ENCODE data around the gene CCDC43. TPM values are rescaled to one million over a fixed set of nuclear protein-coding genes. Genes with fewer than 3 reads are reported as not detected.
A peak's percentile ranks its signal among the peaks of the same experiment; 100 is the strongest.

CCDC43 gene
- total RNA-seq, 1 experiment from 2014 or later, result 34.3 TPM

DNA sequence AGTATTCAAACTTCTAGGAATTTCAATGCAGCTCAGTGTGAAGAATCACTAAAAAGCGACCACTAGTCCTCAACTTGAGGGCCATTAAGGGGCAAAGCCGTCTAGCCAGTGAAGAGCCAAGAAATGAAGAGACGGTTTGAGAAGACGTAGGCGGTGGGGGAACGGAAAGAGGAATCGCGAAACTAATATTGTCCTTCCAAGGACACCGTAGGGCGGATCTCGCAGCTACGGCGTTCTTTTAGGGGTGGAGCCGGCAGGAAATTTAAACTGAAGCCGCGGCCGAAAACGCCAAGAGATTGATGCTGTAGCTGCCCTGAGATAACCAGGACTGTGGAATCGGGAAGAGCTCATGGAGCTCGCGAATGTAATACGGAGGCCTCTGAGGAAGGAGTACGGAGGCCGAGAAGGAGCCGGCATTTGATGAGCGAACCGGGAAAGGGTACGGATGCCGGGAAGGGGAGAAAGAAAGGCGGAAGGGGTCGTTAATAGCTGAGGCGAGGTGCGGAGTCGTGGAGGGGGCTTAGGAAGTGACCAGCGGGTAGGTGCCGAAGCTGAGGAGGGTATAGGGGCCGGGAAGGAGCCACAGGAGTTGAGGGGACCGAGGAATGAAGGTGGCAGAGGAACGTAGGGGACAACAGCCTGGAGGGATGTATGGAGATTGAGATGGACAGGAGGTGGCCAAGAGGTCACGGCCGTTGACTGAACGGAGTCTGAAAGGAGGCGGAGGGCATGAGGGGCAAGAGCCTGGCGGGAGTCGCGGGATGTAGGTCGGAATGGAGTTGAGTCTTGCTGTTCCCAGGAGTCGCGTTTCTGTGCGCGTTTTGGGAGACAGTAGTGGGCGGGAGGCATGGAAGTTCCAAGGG lies 19.1 kb upstream of the CCDC43 start, which contains the start of gene DBF4B:
Gene DBF4B, plus strand, starts transcription at position 265 of the 863 bp plus-strand sequence. Its CDS starts 156 bp downstream, at position 421.
- no peaks in the 10 kb centered on the region for H3K79me1 ChIP-seq (ENCODE audit: insufficient read depth, low read depth, low read length, poor library complexity, severe bottlenecking)
- H3K23ac ChIP-seq (ENCODE audit: insufficient read length, low read depth, low read length), result no peak within 1 kb of the TSS
- H3K79me2 ChIP-seq (ENCODE audit: insufficient read depth, low read length), result no peaks in the 10 kb centered on the region
- peak within 1 kb of the TSS; percentile 90 for H3K9ac ChIP-seq (ENCODE audit: extremely low read depth, insufficient read length, low read length)
- no peak within 1 kb of the TSS for H2BK20ac ChIP-seq (ENCODE audit: low read depth, low read length, poor library complexity, severe bottlenecking)
- no peaks in the 10 kb centered on the region for H4K20me1 ChIP-seq (ENCODE audit: control insufficient read depth, insufficient read depth, insufficient read length)
- no peak within 1 kb of the TSS for H4K5ac ChIP-seq (ENCODE audit: insufficient read length, low read depth, low read length)
- H3K27me3 ChIP-seq (ENCODE audit: insufficient read depth, low read length), result no peaks in the 10 kb centered on the region
- H2AFZ ChIP-seq (ENCODE audit: low read length), result peak within 1 kb of the TSS; percentile 94
- H2AK5ac ChIP-seq (ENCODE audit: insufficient read length, low read length), result no peak within 1 kb of the TSS
- no peaks in the 10 kb centered on the region for H3K9me3 ChIP-seq (ENCODE audit: control insufficient read depth, low read depth, low read length)
- no peak within 1 kb of the TSS for H2BK12ac ChIP-seq (ENCODE audit: insufficient read length, low read depth, low read length)
- no peak within 1 kb of the TSS for H3K27ac Mint-ChIP-seq
- no peak within 1 kb of the TSS for H3K4me3 Mint-ChIP-seq
- no peak within 1 kb of the TSS for H2BK120ac ChIP-seq (ENCODE audit: low read depth, low read length, poor library complexity, severe bottlenecking)
- WGBS (ENCODE audit: extremely low coverage, insufficient read length, low lambda C conversion rate), result no CpG with 5 or more reads among the region's 52 CpGs
- no peak within 1 kb of the TSS for H3K4ac ChIP-seq (ENCODE audit: low read depth, low read length)
- peaks cover 9% of the 10 kb centered on the region for H3K27me3 Mint-ChIP-seq (ENCODE audit: low read depth)
- peak; percentile 90 for DNase-seq
- H4K8ac ChIP-seq (replicated peaks; ENCODE audit: insufficient read length, low read depth, low read length), result no peak within 1 kb of the TSS
- H3K4me2 ChIP-seq (ENCODE audit: insufficient read depth, insufficient read length, low read length), result peak within 1 kb of the TSS; percentile 81
- H3K4me1 ChIP-seq (ENCODE audit: insufficient read depth, low read length), result no peaks in the 10 kb centered on the region
- no peak within 1 kb of the TSS for H2BK15ac ChIP-seq (ENCODE audit: low read depth, low read length)
- no peaks in the 10 kb centered on the region for H3K9me3 Mint-ChIP-seq
- no peak for TF ChIP-seq CTCF (conservative IDR thresholded peaks at IDR 0.05)
- no peak within 1 kb of the TSS for H4K91ac ChIP-seq (ENCODE audit: insufficient read length, low read depth, low read length)
- H3K56ac ChIP-seq (ENCODE audit: insufficient read length, low read depth, low read length), result no peak within 1 kb of the TSS
- peaks cover 4 to 10% (median 6%) of the 10 kb centered on the region in 3 experiments; a peak in 6 of 7 replicates for H3K36me3 Mint-ChIP-seq (ENCODE audit: insufficient read depth in 1 of 3, low read depth in 3 of 3)
- no peak within 1 kb of the TSS for H2BK5ac ChIP-seq (ENCODE audit: insufficient read length, low read length)
- peak within 1 kb of the TSS; percentile 34 for H3K27ac ChIP-seq (ENCODE audit: insufficient read length, low read depth, low read length)
- H3K4me1 Mint-ChIP-seq, result peaks cover 5 to 8% of the 10 kb centered on the region in 2 experiments
- peak within 1 kb of the TSS; percentile 84 for H3K14ac ChIP-seq (ENCODE audit: insufficient read depth, low read length)
- H3K23me2 ChIP-seq (ENCODE audit: insufficient read length, low read depth, low read length, poor library complexity, severe bottlenecking), result peaks cover 7% of the 10 kb centered on the region
- no peak within 1 kb of the TSS for H3T11ph ChIP-seq (ENCODE audit: low read length)
- H3K18ac ChIP-seq (ENCODE audit: insufficient read length, low read depth, low read length), result peak within 1 kb of the TSS; percentile 62

Measured in H9 (cell line).